ENCODE results near the gene SPNS3.

SPNS3 gene

DNA sequence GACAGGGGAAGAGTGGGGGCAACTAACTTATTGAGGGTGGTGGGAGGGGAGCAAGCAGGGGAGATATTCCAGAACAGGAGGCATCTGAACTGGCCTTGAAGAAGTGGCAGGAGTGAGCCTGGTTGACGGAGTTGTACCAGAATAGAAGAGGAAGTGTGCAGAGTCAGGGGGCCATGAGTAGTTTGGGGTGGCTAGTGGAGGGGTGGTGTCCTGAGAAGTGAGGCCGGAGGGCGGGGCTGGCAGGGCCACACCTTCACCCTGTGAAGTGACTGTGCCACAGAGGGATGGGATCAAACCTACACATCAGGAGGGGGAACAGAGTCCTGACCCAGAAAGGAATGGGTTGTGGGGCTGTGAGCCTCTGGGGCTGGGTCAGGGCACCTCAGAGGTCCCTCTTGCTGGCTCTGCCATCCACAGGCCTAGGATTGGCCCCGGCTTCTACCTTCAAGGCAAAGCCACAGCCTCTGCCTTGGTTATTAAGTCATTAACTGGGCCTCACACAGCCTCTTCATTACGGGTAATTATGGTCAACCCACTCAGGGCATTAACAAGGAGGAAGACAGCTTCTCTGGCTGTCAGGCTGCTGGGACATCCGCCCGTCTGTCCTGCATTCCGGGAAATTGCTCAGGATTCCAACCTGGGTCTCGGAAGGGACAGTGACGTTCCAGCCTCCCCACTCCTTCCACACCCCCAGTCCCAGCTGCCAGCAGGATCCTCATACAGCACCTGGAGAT, 77.6 kb downstream of the SPNS3 start:
- DNase-seq: no peak

DNA sequence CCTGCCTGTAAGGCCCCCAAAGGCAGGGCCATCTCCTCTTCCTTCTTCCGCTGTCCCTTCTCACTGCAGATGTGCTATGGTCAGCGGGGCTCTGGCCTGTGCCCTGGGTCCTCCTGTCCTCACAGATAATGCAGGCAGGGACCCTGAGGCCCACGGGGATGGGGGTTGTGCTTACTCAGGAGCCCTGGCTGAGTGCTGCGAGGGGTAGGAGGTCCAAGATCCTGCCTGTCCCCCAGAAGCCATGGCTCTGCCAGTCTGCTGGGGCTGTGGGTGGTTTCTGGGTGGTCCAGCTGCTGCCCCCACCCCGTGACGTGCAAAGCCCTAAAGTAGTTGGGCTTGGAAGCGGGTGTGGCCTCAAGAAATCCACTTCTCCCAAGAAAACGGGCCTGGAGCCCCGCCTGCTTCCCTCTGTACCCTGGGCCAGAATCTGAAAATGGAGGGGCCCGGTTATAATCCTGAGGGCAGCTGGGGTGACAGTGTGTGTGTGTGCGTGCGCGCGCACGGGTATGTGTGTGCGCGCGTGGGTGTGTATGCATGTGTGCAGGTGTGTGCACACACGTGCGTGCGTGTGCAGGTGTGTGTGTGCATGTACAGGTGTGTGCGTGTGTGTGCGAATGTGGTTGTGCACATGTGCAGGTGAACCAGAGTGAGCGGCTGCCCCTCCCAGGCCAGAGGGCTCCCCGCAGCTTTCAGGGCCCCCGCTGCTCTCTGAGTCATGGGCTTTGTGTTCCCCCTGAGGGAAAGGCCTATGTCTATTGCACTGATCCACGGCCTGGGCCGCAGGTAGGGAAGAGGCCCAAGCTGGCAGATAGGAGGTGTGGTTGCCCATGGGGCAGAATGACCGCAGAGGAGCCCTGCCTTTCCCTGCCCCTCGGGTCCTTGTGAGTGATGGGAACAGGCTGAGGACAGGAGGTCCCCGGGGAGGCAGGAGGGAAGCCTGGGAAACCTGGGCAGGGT, 78.7 kb downstream of the SPNS3 start:
- DNase-seq: no peak

DNA sequence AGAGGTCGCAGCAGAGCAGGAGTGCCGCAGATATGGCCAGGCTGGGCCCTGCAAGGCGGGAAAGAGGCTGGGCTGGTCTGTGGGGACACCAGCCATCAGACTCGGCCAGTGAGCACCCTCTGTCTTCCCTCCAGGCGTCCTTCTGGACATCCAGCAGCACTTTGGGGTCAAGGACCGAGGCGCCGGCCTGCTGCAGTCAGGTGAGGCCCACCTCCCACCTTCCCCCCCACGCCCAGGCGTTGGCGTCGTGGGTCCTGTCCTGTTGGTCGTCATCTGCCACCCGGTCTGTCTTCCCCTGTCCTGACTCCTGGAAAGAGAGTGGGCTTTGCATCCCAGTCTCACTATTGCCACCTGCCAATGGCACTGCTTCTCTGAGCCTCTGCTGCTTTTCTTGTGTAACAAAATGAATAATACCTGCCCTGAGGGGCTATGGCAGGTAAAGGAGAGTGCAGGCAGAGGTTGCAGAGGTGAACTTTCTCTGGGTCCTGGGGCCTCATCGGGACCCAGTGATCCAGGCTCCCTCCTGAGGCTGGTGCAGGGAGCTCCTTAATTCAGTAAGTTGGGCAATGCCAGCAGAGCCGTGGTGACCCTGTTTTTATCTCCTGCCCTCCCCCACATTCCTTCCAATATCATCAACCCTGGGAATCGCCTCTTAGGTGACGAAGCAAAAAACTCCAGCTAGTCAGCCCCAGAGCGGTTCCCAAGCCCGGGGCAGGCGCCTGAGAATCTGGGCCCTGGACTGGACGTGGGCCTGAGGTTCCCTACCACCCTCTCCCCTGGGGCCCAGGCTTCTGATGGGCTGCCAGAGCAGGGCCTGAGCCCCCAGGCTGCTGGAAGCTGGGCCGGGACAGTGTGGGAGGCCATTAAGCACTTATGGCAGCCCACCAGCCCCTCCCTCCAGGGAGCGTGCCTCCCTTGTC, 79.6 kb downstream of the SPNS3 start:
- DNase-seq: no peak

- no peak for DNase-seq
Measured at GRCh38 chr17:4514206-4514605, 80.5 kb downstream of the SPNS3 start.

GRCh38 chr17:4514779-4515178, 81.0 kb downstream of the SPNS3 start:
- DNase-seq: no peak

DNA sequence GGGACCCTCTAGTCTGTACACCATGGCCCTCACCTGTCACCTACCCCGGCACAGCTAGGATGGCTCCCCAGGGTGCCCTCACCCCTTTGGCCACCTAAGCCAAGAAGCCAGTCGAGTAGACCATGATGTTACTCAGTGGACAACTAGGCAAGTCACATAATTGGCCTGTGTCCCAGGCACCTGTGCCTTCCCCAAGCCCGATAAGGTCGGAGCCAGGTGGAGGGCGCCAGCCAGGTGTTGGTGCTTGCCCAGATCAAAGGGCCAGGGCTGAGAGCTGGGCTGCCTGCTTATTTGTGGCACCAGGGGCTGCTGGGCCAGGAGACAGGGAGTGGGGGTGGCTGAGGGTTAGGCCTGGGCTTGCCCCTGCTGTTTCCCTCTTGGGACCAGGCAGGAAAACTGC, 81.8 kb downstream of the SPNS3 start:
- DNase-seq: no peak

- no peak for DNase-seq
Measured at GRCh38 chr17:4516735-4517134, 83.0 kb downstream of the SPNS3 start.

DNA sequence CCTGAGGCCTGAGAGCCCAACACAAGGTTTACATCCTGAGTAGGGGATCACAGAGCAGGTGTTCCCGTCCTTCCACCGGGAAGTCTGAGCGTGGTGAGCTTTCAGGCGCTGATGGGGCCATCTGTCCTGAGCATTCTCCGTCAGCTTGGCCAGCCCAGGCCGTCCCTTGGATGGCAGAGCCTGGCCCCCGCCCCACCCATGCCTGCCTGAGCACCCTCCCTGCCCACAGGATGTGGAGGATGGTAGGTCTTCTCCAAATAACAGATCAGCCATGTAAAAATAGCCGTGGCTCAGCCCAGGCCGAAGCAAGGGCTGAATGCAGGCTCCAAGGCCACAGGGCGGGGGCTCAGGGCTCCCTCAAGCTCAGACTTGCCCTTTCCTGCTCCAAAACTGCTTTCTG, 85.2 kb downstream of the SPNS3 start:
- DNase-seq: no peak

DNA sequence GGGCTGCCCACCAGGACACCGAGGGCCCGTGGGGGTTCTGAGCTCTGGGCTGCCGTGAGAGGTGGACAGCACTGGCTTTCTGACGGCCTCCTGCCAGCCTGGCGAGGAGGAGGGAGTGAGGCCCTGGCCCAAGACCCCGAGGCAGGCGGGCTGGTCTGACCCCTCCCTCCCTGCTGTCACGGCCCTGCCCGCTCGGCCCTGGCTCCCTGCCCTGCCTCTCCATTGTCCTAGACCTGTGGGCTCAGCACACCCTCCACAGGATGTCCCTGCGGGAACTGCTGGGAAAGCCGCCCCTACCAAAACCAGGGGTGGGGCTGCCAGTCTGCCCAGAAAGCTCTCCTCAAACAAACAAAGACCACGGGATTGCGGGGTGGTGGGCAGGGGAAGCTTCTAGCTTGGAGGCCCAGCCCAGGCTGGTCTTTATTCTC, 85.6 kb downstream of the SPNS3 start:
- no peak for DNase-seq

DNA sequence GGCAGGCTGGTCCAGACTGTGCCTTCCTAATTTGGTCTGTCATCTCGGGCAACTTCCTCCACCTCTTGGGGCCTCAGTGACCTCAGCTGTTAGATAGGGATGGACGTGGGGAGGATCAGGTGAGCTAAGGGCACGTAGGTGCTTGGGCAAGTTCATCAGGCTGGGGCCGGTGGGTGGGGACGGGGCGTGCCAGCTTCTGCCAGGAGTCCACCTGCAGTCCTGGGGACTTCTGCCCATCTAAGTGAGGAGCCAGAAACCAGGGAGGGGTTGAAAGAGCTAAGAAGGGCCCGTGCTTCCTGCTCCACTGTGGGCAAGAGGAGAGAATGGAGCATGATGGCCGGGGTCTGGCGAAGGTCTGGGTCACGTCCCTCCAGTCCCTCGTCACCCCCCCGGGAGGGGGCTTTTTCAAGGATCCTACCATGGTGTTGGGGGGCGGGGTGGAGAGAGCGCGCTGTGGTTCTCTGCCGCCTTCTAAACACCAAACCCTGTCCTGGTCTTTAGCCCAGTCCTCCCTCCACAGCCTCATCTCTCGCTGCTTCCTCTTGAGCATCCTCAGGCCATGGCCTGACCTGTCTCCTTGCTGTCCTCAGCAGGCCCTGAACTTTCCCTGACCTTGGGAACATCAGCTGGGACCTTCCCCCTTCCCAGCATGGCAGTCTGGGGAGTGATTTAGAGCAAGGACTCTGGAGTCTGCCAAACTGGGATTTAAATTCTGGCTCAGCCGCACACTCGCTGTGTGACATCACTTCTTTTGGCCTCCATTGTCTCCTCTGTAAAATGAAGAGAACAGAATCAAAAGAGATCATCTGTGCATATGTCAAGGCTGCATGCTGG, 86.5 kb downstream of the SPNS3 start:
- DNase-seq: no peak

GRCh38 chr17:4520894-4521600, 87.3 kb downstream of the SPNS3 start:
- no peak for DNase-seq

DNA sequence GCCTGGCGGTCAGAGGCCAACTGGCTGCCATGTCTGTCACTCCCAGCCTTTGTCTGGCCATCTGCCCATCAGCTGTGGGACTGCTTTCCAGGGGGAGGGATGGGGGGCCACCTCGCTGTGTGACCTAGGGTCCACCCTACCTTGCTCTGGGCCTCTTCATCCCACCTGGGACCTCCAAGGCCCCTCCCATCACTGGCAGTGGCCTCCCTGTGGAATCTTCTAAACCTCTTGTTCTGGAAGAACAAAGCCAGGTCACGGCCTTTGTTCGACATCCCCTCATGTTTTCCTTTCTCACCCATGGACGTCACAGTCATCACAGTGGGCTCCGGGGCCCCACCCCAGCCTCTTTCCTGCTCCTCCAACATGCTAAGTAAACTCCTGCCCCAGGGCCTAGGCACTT, 88.9 kb downstream of the SPNS3 start:
- DNase-seq: no peak

DNA sequence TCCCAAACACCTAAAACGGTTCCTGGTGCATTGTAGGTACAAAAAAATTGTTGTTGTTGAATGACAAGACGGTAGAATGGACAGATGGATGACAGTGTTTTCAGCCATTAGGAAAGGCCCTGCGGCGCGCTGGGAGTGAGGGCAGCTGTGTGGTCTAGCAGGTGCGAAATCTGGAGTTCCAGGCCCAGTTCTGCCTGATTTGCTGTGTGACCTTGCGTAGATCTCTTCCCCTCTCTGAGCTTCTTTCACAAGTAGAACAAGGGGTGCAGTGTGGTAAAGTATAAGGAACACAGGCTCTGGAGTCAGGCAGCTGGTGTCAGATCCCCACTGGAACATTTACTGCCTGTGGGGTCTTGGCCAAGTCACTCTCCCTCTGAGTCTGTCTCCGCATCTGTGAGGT, 90.2 kb downstream of the SPNS3 start:
- no peak for DNase-seq

- no peak for DNase-seq
Measured at GRCh38 chr17:4525691-4526397, 92.1 kb downstream of the SPNS3 start.

DNA sequence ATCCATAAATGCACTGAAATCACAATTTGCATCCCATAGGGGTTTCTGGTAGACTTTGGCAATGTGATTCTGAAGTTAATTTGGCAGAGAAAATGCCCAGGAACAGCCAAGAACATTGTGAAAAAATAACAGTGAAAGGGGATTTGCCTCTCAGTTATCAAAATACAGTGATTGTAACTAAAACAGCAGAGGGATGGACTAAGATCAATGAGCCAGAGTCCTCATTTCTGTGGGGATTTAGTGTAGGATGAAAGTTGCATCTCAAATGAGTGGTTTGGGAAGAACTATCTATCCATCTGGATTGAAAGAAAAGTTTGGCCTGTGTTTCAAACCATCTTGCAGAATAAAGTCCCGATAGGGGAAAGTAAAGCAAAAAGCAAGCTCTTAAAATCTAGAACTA, 93.4 kb downstream of the SPNS3 start:
- DNase-seq: no peak

GRCh38 chr17:4527566-4528125, 93.9 kb downstream of the SPNS3 start:
- DNase-seq: no peak

- DNase-seq: no peak
Measured at GRCh38 chr17:4529533-4530152, 95.9 kb downstream of the SPNS3 start.

- DNase-seq: no peak
Measured at GRCh38 chr17:4530799-4531730, 97.3 kb downstream of the SPNS3 start.

Data from NCI-H2171 (cell line).